HG03520 (cell line): Measurements from ENCODE around the gene FOXP3.

Source experiments
- ATAC-seq: cut with Tn5 transposase; IDR thresholded peaks from one replicate; pipeline ENCODE4 v1.9.1; 2021; ENCODE audit warnings: mild to moderate bottlenecking, moderate library complexity; ENCODE audit not compliant: unreplicated experiment

Gene FOXP3

GRCh38 chrX:49221868-49222267, 42.6 kb downstream of the FOXP3 start:
- ATAC-seq, result no peak

GRCh38 chrX:49220100-49220499, 44.4 kb downstream of the FOXP3 start:
- no peak for ATAC-seq

GRCh38 chrX:49214996-49215526, 49.4 kb downstream of the FOXP3 start:
- no peak for ATAC-seq

- ATAC-seq, result no peak
Observed at GRCh38 chrX:49214416-49214815, 50.1 kb downstream of the FOXP3 start.

- no peak for ATAC-seq
Observed at GRCh38 chrX:49212861-49213260, 51.6 kb downstream of the FOXP3 start.

- ATAC-seq, result no peak
Observed at GRCh38 chrX:49212209-49212608, 52.3 kb downstream of the FOXP3 start.

GRCh38 chrX:49211074-49211473, 53.4 kb downstream of the FOXP3 start:
- no peak for ATAC-seq

- no peak for ATAC-seq
Observed at GRCh38 chrX:49210406-49210805, 54.1 kb downstream of the FOXP3 start.

- ATAC-seq, result no peak
Observed at GRCh38 chrX:49209434-49210251, 54.9 kb downstream of the FOXP3 start.

- no peak for ATAC-seq
Observed at GRCh38 chrX:49208399-49208798, 56.1 kb downstream of the FOXP3 start.

GRCh38 chrX:49206543-49206942, 58.0 kb downstream of the FOXP3 start:
- no peak for ATAC-seq

- no peak for ATAC-seq
Observed at GRCh38 chrX:49205443-49205842, 59.1 kb downstream of the FOXP3 start.

- ATAC-seq, result no peak
Observed at GRCh38 chrX:49204709-49205108, 59.8 kb downstream of the FOXP3 start.

- no peak for ATAC-seq
Observed at GRCh38 chrX:49204017-49204416, 60.5 kb downstream of the FOXP3 start.

- no peak for ATAC-seq
Observed at GRCh38 chrX:49203536-49203935, 61.0 kb downstream of the FOXP3 start.

- no peak for ATAC-seq
Observed at GRCh38 chrX:49202022-49202421, 62.5 kb downstream of the FOXP3 start.
